Right lobe of liver (tissue), 6 donors: ENCODE results near the gene PARP8. TPM values are rescaled to one million over a fixed set of nuclear protein-coding genes. Genes with fewer than 3 reads are reported as not detected.
A peak's percentile ranks its signal among the peaks of the same experiment; 100 is the strongest.

Experiments used
- ATAC-seq, 4 donors: fragments of 200-7000 bp; cut with Tn5 transposase; one replicate each; pipeline ENCODE4 v1.9.1; 2020; ENCODE audit warnings: mild to moderate bottlenecking in 4 of 4, moderate library complexity in 4 of 4
- DNase-seq, 3 donors: peaks; one replicate each; pipeline ENCODE4 v3.0.0-alpha.2; 2020
- H3K27ac ChIP-seq, 3 donors: fragments of 200-600 bp; one replicate each; pipeline ENCODE4 v1.8.0; 2022
- H3K27me3 ChIP-seq, 2 donors: fragments of 200-600 bp; one replicate each; pipeline ENCODE4 v1.8.0; 2022
- H3K36me3 ChIP-seq, 4 donors: fragments of 200-600 bp; sonication (generic) in 1 of 4; one replicate each; pipeline versions ENCODE4 v1.5.1 to v1.8.0; 2017 to 2022; ENCODE audit warnings: control low read depth in 1 of 4
- H3K4me1 ChIP-seq, 4 donors: fragments of 200-600 bp; sonication (generic) in 1 of 4; one replicate each; pipeline versions ENCODE4 v1.5.1 to v1.8.0; 2017 to 2022; ENCODE audit warnings: control low read depth in 1 of 4
- H3K4me3 ChIP-seq, 3 donors: fragments of 200-600 bp; one replicate each; pipeline ENCODE4 v1.8.0; 2022
- H3K9me3 ChIP-seq, 4 donors: fragments of 200-600 bp; sonication (generic) in 1 of 4; one replicate each; pipeline versions ENCODE4 v1.5.1 to v1.8.0; 2017 to 2022; ENCODE audit warnings: control low read depth in 1 of 4
- CTCF ChIP-seq, 4 donors: fragments of 200-600 bp in 3 of 4; fragments of 450-650 bp in 1 of 4; IDR thresholded peaks; one replicate each; pipeline versions ENCODE4 v1.5.1 to v1.8.0; 2016 to 2022; ENCODE audit warnings: antibody characterized with exemption in 4 of 4, mild to moderate bottlenecking in 2 of 4
- POLR2A ChIP-seq: fragments of 450-650 bp; IDR thresholded peaks from one replicate; pipeline ENCODE4 v1.6.1; 2017; ENCODE audit warnings: antibody characterized with exemption, mild to moderate bottlenecking
- WGBS: methylation state at CpG from one replicate; pipeline ENCODE4 v1.1.6; 2018; ENCODE audit warnings: low coverage, low lambda C conversion rate; ENCODE audit not compliant: insufficient coverage; ENCODE audit errors: missing lambda C conversion rate; 5-methylcytosine and 5-hydroxymethylcytosine counted together
- intact Hi-C, 2 donors: fragments of 100-400 bp; cut with DNase I; formaldehyde crosslinking; loops; one replicate each; pipeline versions ENCODE4 v1.11.2 to v1.14.1; 2022
- total RNA-seq, 6 experiments: library from RNA; depleted of rRNA in 2 of 6; stranded (reverse); fragments of >200 nt in 2 of 6; fragmentation: NEBNext Ultra II Directional in 3 of 6; extraction: Animal tissue kit (Norgen Biotek cat#: 25700) in 3 of 6; gene quantifications; one replicate each; pipeline versions ENCODE4 v1.1.0 to v1.2.4, GENCODE V29; 2016 to 2023
- donor health status: DM: no; HTN: yes; CAD: no.
- donor health status: DM: no; HTN: no; CAD: no.
- donor health status: DM: no; HTN: no; CAD: no.
- donor health status: DM: no; HTN: yes; CAD: no.
- donor health status: DM: no; HTN: yes; CAD: no.

PARP8 gene
- total RNA-seq, 6 experiments from 2014 or later, result 4.9 to 14.1 (median 10.1) TPM

- no peak overlapping the region for H3K27ac ChIP-seq
- H3K9me3 ChIP-seq, result no peaks in the 10 kb centered on the region
- TF ChIP-seq CTCF (IDR thresholded peaks at IDR 0.05) (no peak), POLR2A (no peak)
- DNase-seq (no peak), ATAC-seq (no peak)
- no peaks in the 10 kb centered on the region for H3K27me3 ChIP-seq
- no peaks in the 10 kb centered on the region for H3K4me1 ChIP-seq
- intact Hi-C loops, result no loop called here
- no peak overlapping the region for H3K4me3 ChIP-seq
- H3K36me3 ChIP-seq, result no peaks in the 10 kb centered on the region
- 29% methylated on average over 2 of the region's 2 CpGs for WGBS
These were observed 207.3 kb downstream of the PARP8 start for GRCh38 chr5:50873595-50874277.

GRCh38 chr5:50874306-50875001 is 208.0 kb downstream of the PARP8 start:
- TF ChIP-seq POLR2A, result no peak
- no peak for TF ChIP-seq CTCF (IDR thresholded peaks at IDR 0.05)
- Histone ChIP-seq H3K27me3 (no peaks in the 10 kb centered on the region), H3K27ac (no peak overlapping the region), H3K36me3 (no peaks in the 10 kb centered on the region), H3K4me3 (no peak overlapping the region), H3K9me3 (no peaks in the 10 kb centered on the region), H3K4me1 (no peaks in the 10 kb centered on the region)
- peak in 2 of 4 donors; percentile 36 to 58 for ATAC-seq
- DNase-seq, result no peak
- WGBS, result 32% methylated on average over 6 of the region's 6 CpGs
- intact Hi-C loops, result no loop called here

GRCh38 chr5:50875002-50875344 is 208.5 kb downstream of the PARP8 start:
- ATAC-seq, result no peak
- no peak overlapping the region for H3K27ac ChIP-seq

GRCh38 chr5:50878470-50878869 is 212.0 kb downstream of the PARP8 start:
- Histone ChIP-seq H3K36me3 (no peaks in the 10 kb centered on the region), H3K4me1 (no peaks in the 10 kb centered on the region), H3K27ac (no peak overlapping the region), H3K27me3 (no peaks in the 10 kb centered on the region), H3K4me3 (no peak overlapping the region), H3K9me3 (no peaks in the 10 kb centered on the region)
- intact Hi-C loops, result no loop called here
- WGBS, result 49% methylated on average over 2 of the region's 2 CpGs
- TF ChIP-seq CTCF (IDR thresholded peaks at IDR 0.05) (no peak), POLR2A (no peak)
- ATAC-seq (no peak), DNase-seq (no peak)

More at GRCh38 chr5:50875002-50875344, 208.5 kb downstream of the PARP8 start:
- no peaks in the 10 kb centered on the region for H3K36me3 ChIP-seq
- no peak for DNase-seq
- 64% methylated on average over 1 of the region's 1 CpG for WGBS
- intact Hi-C loops, result no loop called here
- no peak overlapping the region for H3K4me3 ChIP-seq
- TF ChIP-seq POLR2A (no peak), CTCF (IDR thresholded peaks at IDR 0.05) (no peak)
- no peaks in the 10 kb centered on the region for H3K9me3 ChIP-seq
- no peaks in the 10 kb centered on the region for H3K4me1 ChIP-seq
- no peaks in the 10 kb centered on the region for H3K27me3 ChIP-seq
